ENCODE results near the gene TRAPPC1. TPM values are rescaled to one million over a fixed set of nuclear protein-coding genes. Genes with fewer than 3 reads are reported as not detected.

TRAPPC1 gene
- total and polyA plus RNA-seq, 8 donors, result 20.2 to 148 (median 75.0) TPM

DNA sequence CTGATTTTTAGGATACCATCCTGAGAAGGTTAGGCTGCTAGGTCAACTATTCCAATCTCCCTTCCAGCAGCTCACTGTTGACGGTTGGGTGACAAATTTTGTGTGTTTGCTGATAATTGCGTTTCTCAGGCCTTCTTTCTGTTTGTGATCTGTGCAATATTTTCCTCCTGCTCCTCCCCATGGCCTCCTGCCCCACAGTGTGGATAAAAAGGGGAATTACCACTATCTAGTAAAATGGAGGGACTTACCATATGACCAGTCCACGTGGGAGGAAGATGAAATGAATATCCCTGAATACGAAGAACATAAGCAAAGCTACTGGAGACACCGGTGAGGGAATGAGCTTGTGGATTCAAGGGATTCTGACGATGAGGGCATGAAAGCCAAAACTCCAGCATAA, 34.0 kb downstream of the TRAPPC1 start:
- TF ChIP-seq, protein P1, sequence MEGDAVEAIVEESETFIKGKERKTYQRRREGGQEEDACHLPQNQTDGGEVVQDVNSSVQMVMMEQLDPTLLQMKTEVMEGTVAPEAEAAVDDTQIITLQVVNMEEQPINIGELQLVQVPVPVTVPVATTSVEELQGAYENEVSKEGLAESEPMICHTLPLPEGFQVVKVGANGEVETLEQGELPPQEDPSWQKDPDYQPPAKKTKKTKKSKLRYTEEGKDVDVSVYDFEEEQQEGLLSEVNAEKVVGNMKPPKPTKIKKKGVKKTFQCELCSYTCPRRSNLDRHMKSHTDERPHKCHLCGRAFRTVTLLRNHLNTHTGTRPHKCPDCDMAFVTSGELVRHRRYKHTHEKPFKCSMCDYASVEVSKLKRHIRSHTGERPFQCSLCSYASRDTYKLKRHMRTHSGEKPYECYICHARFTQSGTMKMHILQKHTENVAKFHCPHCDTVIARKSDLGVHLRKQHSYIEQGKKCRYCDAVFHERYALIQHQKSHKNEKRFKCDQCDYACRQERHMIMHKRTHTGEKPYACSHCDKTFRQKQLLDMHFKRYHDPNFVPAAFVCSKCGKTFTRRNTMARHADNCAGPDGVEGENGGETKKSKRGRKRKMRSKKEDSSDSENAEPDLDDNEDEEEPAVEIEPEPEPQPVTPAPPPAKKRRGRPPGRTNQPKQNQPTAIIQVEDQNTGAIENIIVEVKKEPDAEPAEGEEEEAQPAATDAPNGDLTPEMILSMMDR (IDR thresholded peaks at IDR 0.05), result peak in 4 of 7 experiments; percentile 7 to 62 (median 42)
- TF ChIP-seq EP300 (IDR thresholded peaks at IDR 0.05) (no peak), POLR2AphosphoS5 (IDR thresholded peaks at IDR 0.05) (peak in 1 of 3 donors; percentile 29), POLR2A (IDR thresholded peaks at IDR 0.05) (no peak)
- H3K27me3 ChIP-seq, result no peaks in the 10 kb centered on the region
- intact Hi-C loops (cut with DNase I; ENCODE audit: low total_unique reads), result loop anchor here (10.0 kb wide), 1 partner anchor 87 kb away; no protein-coding TSS in a partner anchor
- WGBS, 5 donors, result 40 to 61% (median 47%) methylated on average over 6 of the region's 6 CpGs
- H3K27ac ChIP-seq, result no peak overlapping the region
- H3K4me3 ChIP-seq, result no peak overlapping the region
- DNase-seq, result peak in 1 of 2 donors; percentile 73
- H3K4me1 ChIP-seq, result peaks cover 0 to 10% (median 0%) of the 10 kb centered on the region in 4 donors
- no peaks in the 10 kb centered on the region for H3K9me3 ChIP-seq
- H3K36me3 ChIP-seq, result peaks cover 82 to 100% (median 98%) of the 10 kb centered on the region in 4 donors

DNA sequence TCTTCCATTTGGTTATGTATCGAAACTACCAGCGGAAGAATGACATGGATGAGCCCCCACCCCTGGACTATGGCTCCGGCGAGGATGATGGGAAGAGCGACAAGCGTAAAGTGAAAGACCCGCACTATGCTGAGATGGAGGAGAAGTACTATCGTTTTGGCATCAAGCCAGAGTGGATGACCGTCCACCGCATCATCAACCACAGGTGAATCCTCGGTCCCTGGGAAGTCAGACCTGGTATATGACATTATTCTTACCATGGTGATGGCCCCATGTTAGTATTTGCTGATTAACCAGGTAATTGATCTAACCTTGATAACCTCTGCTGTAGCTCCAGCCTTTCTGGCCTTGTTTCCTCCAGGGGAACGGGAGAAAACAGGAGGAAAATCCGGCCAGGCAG, 34.7 kb downstream of the TRAPPC1 start:
- intact Hi-C loops (cut with DNase I; ENCODE audit: low total_unique reads), result loop anchor here (10.0 kb wide), 1 partner anchor 88 kb away; no protein-coding TSS in a partner anchor
- peaks cover 80 to 97% (median 97%) of the 10 kb centered on the region in 4 donors for H3K36me3 ChIP-seq
- DNase-seq, result no peak
- no peak overlapping the region for H3K27ac ChIP-seq
- H3K4me1 ChIP-seq, result peaks cover 0 to 10% (median 0%) of the 10 kb centered on the region in 4 donors
- H3K27me3 ChIP-seq, result no peaks in the 10 kb centered on the region
- TF ChIP-seq POLR2AphosphoS5 (IDR thresholded peaks at IDR 0.05) (no peak), POLR2A (IDR thresholded peaks at IDR 0.05) (no peak), EP300 (IDR thresholded peaks at IDR 0.05) (no peak)
- TF ChIP-seq, protein P1 (IDR thresholded peaks at IDR 0.05), result no peak
- no peaks in the 10 kb centered on the region for H3K9me3 ChIP-seq
- WGBS, 5 donors, result 82 to 87% (median 83%) methylated on average over 13 of the region's 13 CpGs
- H3K4me3 ChIP-seq, result no peak overlapping the region

DNA sequence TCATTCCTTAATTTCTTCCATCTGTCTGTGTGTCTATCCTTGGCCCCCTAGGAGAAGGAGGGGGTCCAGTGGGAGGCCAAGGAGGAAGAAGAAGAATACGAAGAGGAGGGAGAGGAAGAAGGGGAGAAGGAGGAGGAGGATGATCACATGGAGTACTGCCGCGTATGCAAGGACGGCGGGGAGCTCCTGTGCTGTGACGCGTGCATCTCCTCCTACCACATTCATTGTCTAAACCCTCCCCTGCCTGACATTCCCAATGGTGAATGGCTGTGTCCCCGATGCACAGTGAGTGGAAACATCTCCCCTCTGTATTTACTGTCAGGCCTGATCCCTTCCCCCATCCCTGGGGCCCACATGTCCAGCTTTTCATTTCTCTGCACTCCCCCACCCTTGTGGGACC, 36.9 kb downstream of the TRAPPC1 start:
- H3K4me1 ChIP-seq, result peaks cover 2 to 19% (median 4%) of the 10 kb centered on the region in 4 donors
- WGBS, 5 donors, result 90 to 94% (median 92%) methylated on average over 8 of the region's 8 CpGs
- intact Hi-C loops (cut with DNase I; ENCODE audit: low total_unique reads), result loop anchor here (10.0 kb wide), 1 partner anchor 90 kb away; no protein-coding TSS in a partner anchor

DNA sequence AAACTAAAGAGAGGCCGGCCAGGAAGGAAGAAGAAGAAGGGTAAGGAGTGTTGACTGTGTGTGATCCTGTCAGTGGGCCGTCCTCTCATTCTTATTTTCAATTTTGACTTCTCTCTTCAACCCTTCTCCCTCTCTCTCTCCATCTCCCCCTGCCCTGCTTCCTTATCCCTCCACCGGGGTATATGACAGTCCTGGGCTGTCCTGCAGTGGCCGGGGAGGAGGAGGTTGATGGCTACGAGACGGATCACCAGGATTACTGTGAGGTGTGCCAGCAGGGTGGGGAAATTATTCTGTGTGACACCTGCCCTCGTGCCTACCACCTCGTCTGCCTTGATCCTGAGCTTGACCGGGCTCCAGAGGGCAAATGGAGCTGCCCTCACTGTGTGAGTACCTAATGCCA, 37.5 kb downstream of the TRAPPC1 start:
- Histone ChIP-seq H3K4me3 (no peak overlapping the region), H3K36me3 (peaks cover 61 to 93% (median 92%) of the 10 kb centered on the region in 4 donors), H3K9me3 (no peaks in the 10 kb centered on the region), H3K27ac (no peak overlapping the region), H3K27me3 (no peaks in the 10 kb centered on the region), H3K4me1 (peaks cover 8 to 26% (median 11%) of the 10 kb centered on the region in 4 donors)
- DNase-seq, result no peak
- WGBS, 5 donors, result 90 to 94% (median 92%) methylated on average over 9 of the region's 9 CpGs
- no peak for TF ChIP-seq EP300 (IDR thresholded peaks at IDR 0.05)
- no peak for TF ChIP-seq POLR2AphosphoS5 (IDR thresholded peaks at IDR 0.05)
- no peak for TF ChIP-seq POLR2A (IDR thresholded peaks at IDR 0.05)
- TF ChIP-seq, protein P1 (IDR thresholded peaks at IDR 0.05), result no peak
- intact Hi-C loops (cut with DNase I; ENCODE audit: low total_unique reads), result loop anchor here (10.0 kb wide), 1 partner anchor 91 kb away; no protein-coding TSS in a partner anchor

More for the DNA sequence above, 36.9 kb downstream of the TRAPPC1 start:
- DNase-seq, result no peak
- Histone ChIP-seq H3K9me3 (no peaks in the 10 kb centered on the region), H3K27ac (no peak overlapping the region), H3K27me3 (no peaks in the 10 kb centered on the region), H3K36me3 (peaks cover 68 to 97% (median 96%) of the 10 kb centered on the region in 4 donors), H3K4me3 (no peak overlapping the region)
- TF ChIP-seq, protein P1 (IDR thresholded peaks at IDR 0.05), result no peak
- no peak for TF ChIP-seq EP300 (IDR thresholded peaks at IDR 0.05)
- no peak for TF ChIP-seq POLR2AphosphoS5 (IDR thresholded peaks at IDR 0.05)
- TF ChIP-seq POLR2A (IDR thresholded peaks at IDR 0.05), result no peak

Measured in stomach (tissue), 9 donors.